Measurements from ENCODE around the gene KRTAP4-16.
"Not testable (repeated sequence)": the region's sequence is repeated elsewhere in the genome, so short reads cannot be mapped to it uniquely, and the experiment has no call there.

The KRTAP4-16 gene

GRCh38 chr17:41119696-41120690 is 18.0 kb upstream of the KRTAP4-16 start:
- DNase-seq (ENCODE audit: low read depth), result not testable (repeated sequence)

- no peak for DNase-seq (ENCODE audit: low read depth)
These were observed 16.7 kb upstream of the KRTAP4-16 start for GRCh38 chr17:41118721-41119120.

DNA sequence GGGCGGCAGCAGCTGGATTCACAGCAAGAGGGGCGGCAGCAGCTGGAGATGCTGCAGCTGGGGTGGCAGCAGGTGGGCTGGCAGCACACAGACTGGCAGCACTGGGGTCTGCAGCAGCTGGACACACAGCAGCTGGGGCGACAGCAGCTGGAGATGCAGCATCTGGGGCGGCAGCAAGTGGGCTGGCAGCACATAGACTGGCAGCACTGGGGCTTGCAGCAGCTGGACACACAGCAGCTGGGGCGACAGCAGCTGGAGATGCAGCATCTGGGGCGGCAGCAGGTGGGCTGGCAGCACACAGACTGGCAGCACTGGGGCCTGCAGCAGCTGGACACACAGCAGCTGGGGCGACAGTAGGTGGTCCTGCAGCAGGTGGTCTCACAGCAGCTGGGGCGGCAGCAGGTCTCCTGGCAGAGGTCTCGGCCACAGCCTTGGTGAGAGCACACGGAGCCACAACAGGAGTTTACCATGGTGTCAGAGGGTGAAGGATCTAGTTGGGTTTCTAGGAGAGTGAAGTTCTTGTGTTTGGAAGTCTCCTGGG is 15.9 kb upstream of the KRTAP4-16 start, which contains the start of gene KRTAP4-11:
TSS of gene KRTAP4-11 (minus strand) at position 528 of the 541 bp plus-strand sequence. CDS start at position 470, 58 bp downstream.
- DNase-seq (ENCODE audit: low read depth), result not testable (repeated sequence)

GRCh38 chr17:41116297-41116696 is 14.3 kb upstream of the KRTAP4-16 start:
- DNase-seq (ENCODE audit: low read depth), result no peak

DNA sequence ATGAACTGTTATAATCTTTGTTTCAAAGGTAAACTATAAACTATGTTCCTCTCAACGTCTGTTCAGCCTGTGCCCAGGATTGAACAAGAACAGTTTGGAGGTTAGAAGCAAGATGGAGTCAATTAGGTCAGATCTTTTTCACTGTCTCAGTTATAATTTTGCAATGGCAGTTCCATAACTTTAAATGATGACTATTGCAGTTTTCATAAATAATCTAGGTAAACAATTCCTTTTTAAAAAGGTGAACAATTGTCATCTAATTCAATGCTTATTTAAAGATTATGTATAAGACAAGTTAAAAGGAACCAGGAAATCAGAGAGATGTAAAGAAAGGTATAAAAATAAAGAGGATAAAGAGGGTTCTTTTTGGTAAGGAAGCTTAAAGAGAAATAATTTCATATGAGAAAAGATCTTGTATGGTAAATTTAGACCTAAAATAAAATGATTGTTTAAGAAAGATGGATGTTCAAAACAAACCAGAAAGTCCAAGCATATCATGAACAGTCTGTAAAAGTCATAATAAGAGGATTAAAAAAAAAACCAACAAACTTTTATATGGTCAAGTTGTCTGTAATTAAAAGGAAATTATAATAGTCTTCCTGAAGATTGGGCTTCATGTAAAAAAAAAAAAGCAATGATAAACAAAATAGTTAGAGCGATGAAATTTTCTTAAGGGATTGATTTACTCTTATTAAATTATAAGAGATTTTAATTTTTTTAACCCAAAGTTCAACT is 9.3 kb upstream of the KRTAP4-16 start:
- no peak for DNase-seq (ENCODE audit: low read depth)

DNA sequence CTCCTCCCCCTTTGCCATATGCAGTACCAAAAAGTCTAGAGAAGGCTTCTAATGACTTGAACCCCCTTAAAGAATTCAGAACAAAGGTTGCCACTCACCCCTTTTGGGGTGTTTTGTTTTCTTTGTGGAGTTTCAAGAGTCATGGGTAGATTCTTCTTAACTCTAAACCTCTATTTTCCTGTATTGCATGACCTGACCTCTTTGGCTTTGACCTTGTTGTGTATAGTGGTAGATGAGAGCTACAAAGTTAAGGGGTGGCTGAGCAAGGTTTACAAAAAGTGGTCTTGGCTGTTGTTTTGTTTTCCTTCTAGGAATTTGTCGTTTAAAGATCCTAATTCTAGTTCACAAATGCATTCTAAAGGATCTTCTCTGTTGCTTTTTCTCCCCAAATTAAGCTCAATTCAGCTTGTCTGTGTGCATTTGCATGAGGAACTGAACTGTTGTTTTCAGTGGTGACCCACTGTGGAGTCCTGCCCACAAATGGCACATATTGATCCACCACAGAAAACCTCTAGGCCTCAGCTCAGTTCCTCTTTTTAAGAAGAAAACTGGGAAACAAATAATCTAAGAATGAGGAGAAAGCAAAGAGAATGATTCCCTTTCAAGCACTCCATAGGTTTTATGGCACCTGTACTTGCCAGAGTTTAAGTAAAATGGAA is 6.8 kb upstream of the KRTAP4-16 start:
- DNase-seq (ENCODE audit: low read depth), result not testable (repeated sequence)

GRCh38 chr17:41107941-41108450 is 6.0 kb upstream of the KRTAP4-16 start:
- peak; percentile 35 for DNase-seq (ENCODE audit: low read depth)

DNA sequence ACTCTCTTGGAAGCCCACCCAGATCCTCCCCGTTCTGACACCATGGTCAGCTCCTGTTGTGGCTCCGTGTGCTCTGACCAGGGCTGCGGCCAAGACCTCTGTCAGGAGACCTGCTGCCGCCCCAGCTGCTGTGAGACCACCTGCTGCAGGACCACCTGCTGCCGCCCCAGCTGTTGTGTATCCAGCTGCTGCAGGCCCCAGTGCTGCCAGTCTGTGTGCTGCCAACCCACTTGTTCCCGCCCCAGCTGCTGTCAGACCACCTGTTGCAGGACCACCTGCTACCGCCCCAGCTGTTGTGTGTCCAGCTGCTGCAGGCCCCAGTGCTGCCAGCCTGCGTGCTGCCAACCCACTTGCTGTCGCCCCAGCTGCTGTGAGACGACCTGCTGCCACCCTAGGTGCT is 3.3 kb upstream of the KRTAP4-16 start, which contains the start of gene KRTAP4-9:
TSS of gene KRTAP4-9 (plus strand) at position 43 of the 400 bp plus-strand sequence. CDS start at position 43, 0 bp downstream.
- DNase-seq (ENCODE audit: low read depth), result not testable (repeated sequence)

DNA sequence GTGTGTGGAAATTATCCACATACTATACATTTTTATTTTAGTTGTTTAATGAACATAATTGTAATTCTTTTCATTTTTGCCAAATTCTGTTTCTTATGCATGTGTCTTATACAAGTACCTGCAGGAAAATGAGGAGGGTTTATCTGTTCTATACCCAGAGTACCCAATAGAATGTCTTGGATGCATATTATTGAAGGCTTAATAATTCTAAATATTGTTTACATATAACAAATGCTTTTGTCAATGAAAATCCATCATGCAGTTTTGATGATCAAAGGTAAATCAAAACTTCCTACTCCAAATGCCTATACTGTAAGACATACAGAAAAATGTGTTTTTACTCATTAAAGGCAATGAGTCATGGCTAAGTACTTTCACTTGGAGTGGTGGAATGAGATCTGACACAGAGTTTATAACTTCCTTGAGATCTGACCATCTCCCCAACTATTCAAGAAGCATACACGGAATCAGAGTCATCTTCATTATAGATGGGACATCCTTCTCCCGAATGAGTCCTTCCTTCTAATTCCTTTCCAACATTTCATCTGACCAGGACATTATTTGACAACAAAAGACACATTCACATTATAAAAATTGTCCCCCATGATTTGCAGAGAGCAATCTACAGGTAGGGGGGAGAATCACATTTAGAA is 2.5 kb upstream of the KRTAP4-16 start:
- not testable (repeated sequence) for DNase-seq (ENCODE audit: low read depth)

DNA sequence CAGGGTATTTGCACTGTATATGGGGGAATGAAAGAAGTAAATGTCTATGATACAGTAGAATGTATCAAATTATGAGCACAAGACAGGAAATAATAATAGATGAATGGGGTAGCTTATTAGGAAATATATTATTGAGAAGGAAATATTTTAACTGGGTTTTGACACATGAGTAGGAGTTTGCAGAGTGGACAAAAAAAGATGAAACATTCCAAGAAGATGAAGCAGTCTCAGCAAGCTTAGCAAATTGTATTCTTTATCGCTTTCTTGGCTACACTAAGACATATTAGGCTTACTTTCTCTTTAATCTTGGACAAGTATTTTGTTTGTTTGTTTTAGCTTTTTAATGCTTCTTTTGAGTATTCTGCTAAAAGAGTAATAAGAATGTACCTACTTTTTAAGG is 1.9 kb upstream of the KRTAP4-16 start:
- DNase-seq (ENCODE audit: low read depth), result no peak

GRCh38 chr17:41099682-41100480 is 2.1 kb downstream of the KRTAP4-16 start:
- peak; percentile 73 for DNase-seq (ENCODE audit: low read depth)

DNA sequence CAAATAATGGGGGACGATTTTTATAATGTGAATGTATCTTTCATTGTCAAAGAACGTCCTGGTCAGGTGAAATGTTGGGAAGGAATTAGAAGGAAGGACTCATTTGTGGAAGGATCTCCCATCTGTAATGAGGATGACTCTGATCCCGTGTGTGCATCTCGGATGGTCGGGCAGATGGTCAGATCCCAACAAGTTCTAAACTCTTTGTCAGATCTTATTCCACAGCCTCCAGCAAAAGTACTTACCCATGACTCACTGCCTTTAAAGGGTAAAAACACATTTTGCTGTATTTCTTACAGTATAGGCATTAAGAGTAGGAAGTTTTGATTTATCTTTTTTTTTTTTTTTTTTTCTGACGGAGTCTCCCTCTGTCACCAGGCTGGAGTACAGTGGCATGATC is 3.5 kb downstream of the KRTAP4-16 start:
- no peak for DNase-seq (ENCODE audit: low read depth)

- DNase-seq (ENCODE audit: low read depth), result no peak
These were observed 4.0 kb downstream of the KRTAP4-16 start, which contains the start of gene KRTAP4-8 for GRCh38 chr17:41098042-41098441. Gene KRTAP4-8, minus strand, starts transcription at chr17:41098142. Its CDS starts 58 bp downstream, at chr17:41098084.

- no peak for DNase-seq (ENCODE audit: low read depth)
These were observed 6.0 kb downstream of the KRTAP4-16 start for GRCh38 chr17:41096055-41096454.

- DNase-seq (ENCODE audit: low read depth), result not testable (repeated sequence)
These were observed 13.2 kb downstream of the KRTAP4-16 start for GRCh38 chr17:41088760-41089352.

GRCh38 chr17:41084100-41084856 is 17.7 kb downstream of the KRTAP4-16 start, which contains the start of gene KRTAP4-7:
Gene KRTAP4-7, plus strand, starts transcription at chr17:41084150. Its CDS starts 57 bp downstream, at chr17:41084207.
- DNase-seq (ENCODE audit: low read depth), result not testable (repeated sequence)

GRCh38 chr17:41083427-41083826 is 18.6 kb downstream of the KRTAP4-16 start:
- DNase-seq (ENCODE audit: low read depth), result not testable (repeated sequence)

GRCh38 chr17:41082626-41083025 is 19.4 kb downstream of the KRTAP4-16 start:
- no peak for DNase-seq (ENCODE audit: low read depth)

DNA sequence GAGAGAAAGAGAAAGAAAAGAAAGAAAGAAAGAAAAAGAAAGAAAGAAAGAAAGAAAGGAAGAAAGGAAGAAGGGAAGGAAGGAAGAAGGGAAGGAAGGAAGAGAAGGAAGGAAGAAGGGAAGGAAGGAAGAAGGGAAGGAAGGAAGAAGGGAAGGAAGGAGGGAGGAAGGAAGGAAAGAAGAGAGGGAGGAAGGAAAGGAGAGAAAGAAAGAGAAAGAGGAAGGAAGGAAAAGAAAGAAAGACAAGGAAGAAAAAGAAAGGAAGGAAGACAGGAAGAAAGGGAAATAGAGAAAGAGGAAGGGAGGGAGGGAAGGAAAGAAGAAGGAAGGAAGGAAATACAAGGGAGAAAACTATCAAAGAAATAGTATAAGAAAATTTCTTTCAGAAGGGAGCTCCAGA is 25.2 kb downstream of the KRTAP4-16 start:
- no peak for DNase-seq (ENCODE audit: low read depth)
